ENCODE measurements around the gene NPVF.

GRCh38 chr7:25189197-25189596 lies 39.1 kb downstream of the NPVF start:
- TF ChIP-seq CTCF (IDR thresholded peaks at IDR 0.05), result no peak
- TF ChIP-seq POLR2AphosphoS5 (IDR thresholded peaks at IDR 0.05; ENCODE audit: low read depth, low read length), result no peak
